GM18907 (cell line): ENCODE data around the gene PEX13.

Experiments used
- ATAC-seq: cut with Tn5 transposase; IDR thresholded peaks from one replicate; pipeline ENCODE4 v1.9.1; 2021; ENCODE audit warnings: mild to moderate bottlenecking, moderate library complexity; ENCODE audit not compliant: unreplicated experiment

The PEX13 gene

DNA sequence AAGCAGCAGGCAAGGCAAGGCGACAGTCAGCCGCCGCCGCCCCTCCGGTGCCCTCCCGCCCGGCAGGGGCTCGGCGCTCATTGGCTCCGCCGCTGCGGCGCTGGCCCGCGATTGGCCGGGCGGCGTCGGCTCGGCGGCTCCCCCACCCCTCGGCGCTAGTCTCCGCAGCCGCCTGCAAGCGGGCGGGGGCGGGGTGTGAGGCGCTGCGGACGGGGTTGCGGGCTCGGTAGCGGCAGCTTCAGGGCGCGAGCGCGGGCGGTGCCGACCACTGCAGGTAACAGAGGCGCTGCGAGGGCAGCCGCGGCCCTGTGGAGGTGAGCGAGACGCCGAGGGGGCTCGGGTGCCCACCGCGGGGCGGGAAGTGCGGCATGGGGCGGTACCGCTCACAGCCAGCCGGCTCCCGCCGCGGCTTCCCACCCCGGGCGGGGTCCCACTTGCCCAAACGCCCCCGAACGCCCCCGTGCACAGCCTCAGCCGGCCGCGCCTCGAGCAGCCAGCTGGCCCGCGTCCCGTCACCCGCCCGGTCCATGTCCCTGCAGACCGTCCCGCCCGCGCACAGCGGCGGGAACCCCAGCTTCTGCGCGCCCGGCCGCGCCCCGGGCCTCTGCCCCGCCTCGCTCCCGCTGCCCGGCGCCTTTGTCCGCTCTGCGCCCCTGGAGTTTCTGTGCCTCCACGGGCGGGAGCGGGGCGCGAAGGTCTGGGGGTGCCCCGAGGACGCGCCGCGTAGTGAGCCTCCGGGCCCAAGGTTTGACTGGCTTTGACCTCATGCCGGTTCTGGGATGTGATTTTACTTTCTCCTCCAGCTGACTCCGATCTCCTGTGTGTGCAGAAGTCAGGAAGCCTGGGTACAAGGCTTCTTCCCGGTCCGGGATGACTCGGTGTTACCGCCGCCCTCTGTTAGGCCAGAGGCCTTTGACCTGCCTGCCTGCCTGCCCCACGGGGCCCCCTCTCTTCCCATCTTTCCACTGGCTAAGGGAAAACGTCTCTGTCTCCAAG is 48.5 kb downstream of the PEX13 start, which contains the start of gene SANBR:
SANBR (plus strand) TSS at position 158 of the 996 bp plus-strand sequence. CDS start 4,480 bp downstream, outside the sequence.
- ATAC-seq, result peak; percentile 97

DNA sequence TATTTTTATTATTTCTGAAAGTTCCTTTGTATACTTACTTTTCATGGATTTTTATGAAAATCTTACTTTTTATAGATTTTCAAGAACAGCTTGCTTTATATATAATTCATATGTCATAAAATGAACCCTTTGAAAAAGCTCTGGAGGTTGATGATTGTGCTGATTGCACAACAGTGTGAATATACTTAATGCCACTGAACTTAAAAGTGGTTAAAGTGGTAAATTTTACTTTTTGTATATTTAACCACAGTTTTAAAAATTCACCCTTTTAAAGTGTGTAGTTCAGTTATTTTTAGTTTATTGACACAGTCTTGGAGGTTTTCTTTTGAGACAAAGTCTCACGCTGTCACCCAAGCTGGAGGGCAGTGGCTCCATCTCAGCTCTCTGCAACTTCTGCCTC is 56.6 kb downstream of the PEX13 start:
- ATAC-seq, result no peak

DNA sequence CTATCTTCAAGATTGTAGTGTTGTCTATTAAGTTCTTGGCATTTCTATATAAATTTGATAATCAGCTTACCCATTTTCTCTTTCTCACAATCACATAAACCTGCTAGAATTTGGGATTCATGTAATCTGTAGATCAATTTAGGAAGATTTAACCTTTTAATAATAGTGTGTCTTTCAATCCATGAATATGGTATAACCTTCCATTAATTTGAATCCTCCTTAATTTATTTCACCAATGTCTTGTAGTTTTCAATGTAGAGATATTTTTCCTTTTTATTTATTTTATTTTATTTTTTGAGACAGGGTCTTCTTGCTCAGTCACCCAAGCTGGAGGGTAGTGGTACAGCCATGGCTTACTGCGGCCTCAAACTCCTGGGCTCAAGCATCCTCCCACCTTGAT is 68.4 kb downstream of the PEX13 start:
- no peak for ATAC-seq

DNA sequence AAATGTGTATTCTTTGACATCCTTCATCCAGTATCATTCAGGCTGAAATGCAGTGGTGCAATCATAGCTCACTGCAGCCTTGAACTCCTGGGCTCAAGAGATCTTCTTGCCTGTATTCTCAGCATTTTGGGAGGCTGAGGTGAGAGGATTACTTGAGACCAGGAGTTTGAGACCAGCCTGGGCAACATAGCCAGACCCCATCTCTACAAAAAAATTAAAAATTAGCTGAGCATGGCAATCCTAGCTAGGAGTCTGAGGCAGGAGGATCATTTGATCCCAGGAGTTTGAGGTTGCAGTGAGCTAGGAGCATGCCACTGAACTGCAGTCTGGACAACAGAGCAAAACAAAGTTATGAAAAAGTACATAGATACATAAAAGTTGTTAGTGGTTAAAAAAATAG is 72.3 kb downstream of the PEX13 start:
- no peak for ATAC-seq

DNA sequence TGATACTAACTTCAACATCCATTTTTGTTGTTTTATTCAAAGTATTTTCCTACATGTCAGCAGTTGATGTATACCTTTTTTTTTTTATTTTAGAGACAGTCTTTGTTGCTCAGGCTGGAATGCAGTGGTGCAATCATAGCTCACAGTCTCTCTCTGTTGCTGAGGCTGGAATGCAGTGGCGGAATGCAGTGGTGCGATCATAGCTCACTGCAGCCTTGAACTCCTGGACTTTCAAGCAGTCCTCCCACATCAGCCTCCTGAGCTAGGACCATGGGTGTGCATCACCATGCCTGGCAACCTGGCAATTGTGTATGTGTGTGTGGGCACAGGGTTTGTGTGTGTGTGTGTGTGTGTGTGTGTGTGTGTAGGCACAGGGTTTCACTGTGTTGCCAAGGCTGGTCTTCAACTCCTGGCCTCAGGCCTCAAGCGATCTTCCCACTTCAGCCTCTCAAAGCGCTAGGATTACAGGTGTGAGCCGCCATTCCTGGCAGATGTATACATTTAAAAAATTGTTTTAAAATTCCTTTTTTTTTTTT is 72.9 kb downstream of the PEX13 start:
- no peak for ATAC-seq

DNA sequence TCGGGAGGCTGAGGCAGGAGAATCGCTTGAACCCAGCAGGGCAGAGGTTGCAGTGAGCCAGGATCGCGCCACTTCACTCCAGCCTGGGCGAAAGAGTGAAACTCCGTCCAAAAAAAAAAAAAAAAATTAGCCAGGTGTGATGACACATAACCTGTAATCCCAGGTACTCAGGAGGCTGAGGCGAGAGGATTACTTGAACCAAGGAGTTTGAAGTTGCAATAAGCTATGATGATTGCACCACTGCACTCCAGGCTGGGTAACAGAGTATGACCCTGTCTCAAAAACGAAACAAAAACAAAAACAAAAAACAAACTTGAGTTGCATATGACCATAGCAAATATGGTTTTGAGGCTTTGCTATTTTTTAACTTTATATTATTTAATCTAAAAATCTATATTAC is 74.0 kb downstream of the PEX13 start:
- no peak for ATAC-seq

DNA sequence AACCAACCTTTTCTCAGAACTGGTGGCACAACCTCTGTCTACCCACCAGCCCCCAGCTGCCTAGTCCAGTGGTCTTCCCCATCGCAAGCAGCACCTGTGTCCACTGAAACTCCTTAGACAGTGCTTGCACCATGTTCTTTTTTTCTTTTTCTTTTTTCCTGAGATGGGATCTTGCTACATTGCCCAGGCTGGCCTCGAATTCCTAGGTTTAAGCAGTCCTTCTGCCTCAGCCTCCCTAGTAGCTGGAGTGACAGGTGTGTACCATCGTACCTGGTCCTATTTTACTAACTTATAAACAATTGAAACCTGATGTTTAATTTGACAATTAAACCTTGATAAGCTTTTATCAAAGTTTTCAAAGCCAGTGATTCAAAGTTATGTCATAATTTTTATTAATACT is 78.9 kb downstream of the PEX13 start:
- ATAC-seq, result no peak

DNA sequence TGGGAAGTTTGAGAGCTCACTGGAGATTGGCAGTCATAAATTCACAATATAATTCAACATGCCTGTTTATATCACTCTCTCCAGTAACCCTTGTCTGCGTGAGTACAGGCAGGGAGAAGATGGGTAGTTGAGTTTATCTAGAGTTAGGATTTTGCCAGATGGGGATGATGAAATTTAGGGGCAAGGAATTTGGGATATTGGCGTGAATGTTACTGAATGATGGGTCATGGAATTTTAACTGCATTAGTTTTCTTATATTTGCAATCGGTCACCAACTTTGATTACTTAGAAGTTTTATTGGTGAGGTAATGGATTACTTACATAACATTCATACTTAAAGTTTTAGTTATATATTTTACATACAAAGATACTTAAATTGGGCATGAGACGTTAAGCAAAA is 83.3 kb downstream of the PEX13 start:
- ATAC-seq, result no peak
